Kidney epithelial cell (primary cell): ENCODE data around the gene DST. TPM values are rescaled to one million over a fixed set of nuclear protein-coding genes. Genes with fewer than 3 reads are reported as not detected.

Experiments
- DNase-seq: peaks from one replicate; pipeline ENCODE4 v3.0.0-alpha.2; 2010; ENCODE audit warnings: low read depth
- H3K27me3 ChIP-seq: 2 replicates; pipeline ENCODE4 v1.6.0; 2011; ENCODE audit warnings: low read length; ENCODE audit not compliant: control insufficient read depth, insufficient read depth
- H3K36me3 ChIP-seq: 2 replicates; pipeline ENCODE4 v1.5.1; 2011; ENCODE audit warnings: low read length; ENCODE audit not compliant: control insufficient read depth, insufficient read depth
- H3K4me3 ChIP-seq: 2 replicates; pipeline ENCODE4 v1.5.1; 2011; ENCODE audit warnings: low read depth, mild to moderate bottlenecking, control low read depth, low read length
- total RNA-seq: library from RNA; depleted of rRNA; stranded (reverse); fragments of >200 nt; gene quantifications from 2 replicates; pipeline ENCODE4 v1.2.3, GENCODE V29; 2015
- TF ChIP-seq, protein P1 (sequence below): IDR thresholded peaks from 2 replicates; pipeline ENCODE4 v1.5.1; 2011; ENCODE audit warnings: mild to moderate bottlenecking, moderate library complexity, low read length, control low read depth, inconsistent platforms; ENCODE audit not compliant: insufficient read depth, poor library complexity, severe bottlenecking

DST gene
- total RNA-seq, 1 donor from 2014 or later = 91.3 TPM

GRCh38 chr6:56607111-56607752 lies 35.5 kb downstream of the DST start:
- Histone ChIP-seq H3K36me3 (no peaks in the 10 kb centered on the region), H3K27me3 (no peaks in the 10 kb centered on the region), H3K4me3 (no peak overlapping the region)
- TF ChIP-seq, protein P1, sequence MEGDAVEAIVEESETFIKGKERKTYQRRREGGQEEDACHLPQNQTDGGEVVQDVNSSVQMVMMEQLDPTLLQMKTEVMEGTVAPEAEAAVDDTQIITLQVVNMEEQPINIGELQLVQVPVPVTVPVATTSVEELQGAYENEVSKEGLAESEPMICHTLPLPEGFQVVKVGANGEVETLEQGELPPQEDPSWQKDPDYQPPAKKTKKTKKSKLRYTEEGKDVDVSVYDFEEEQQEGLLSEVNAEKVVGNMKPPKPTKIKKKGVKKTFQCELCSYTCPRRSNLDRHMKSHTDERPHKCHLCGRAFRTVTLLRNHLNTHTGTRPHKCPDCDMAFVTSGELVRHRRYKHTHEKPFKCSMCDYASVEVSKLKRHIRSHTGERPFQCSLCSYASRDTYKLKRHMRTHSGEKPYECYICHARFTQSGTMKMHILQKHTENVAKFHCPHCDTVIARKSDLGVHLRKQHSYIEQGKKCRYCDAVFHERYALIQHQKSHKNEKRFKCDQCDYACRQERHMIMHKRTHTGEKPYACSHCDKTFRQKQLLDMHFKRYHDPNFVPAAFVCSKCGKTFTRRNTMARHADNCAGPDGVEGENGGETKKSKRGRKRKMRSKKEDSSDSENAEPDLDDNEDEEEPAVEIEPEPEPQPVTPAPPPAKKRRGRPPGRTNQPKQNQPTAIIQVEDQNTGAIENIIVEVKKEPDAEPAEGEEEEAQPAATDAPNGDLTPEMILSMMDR = no peak
- no peak for DNase-seq

DNA sequence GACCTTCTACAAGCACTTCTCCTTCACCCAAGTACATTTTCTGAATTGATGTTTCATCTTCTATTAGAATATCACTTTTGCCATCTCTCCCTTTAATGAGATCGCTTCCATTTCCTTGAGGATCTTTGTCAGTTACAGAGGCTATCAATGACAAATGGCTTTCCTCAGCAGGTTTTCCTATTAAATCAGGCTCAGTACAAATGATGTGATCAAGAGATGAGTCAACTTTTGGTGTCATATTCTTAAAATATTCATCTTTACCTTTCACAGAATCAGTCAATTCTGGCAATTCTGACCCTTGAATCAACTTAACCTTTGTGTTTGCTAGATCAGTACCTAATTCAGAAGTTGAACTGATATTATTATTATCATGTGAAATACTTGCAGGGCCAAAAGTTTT lies 37.3 kb downstream of the DST start:
- Histone ChIP-seq H3K4me3 (no peak overlapping the region), H3K27me3 (no peaks in the 10 kb centered on the region), H3K36me3 (no peaks in the 10 kb centered on the region)
- TF ChIP-seq, protein P1 = no peak
- DNase-seq = no peak

- H3K36me3 ChIP-seq = no peaks in the 10 kb centered on the region
Measured at GRCh38 chr6:56604186-56604585, 38.5 kb downstream of the DST start.

DNA sequence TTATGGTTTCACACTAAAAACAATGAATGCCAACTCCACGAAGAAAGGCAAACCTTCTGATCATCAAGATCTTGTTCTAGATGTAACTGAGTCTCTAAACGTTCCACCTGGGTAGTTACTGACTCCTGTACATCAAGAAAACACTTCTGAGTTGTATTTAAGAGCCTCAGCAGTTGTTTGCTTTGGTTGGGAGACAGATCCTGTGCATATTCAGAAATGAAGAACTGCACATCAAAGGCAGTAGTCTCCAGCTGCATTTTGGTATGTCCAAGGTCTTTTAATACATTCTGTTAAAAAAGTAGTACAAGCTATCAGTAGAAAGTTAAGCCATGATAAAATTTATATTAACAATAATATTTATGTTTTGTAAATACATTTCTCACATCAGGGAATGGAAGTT lies 41.3 kb downstream of the DST start:
- DNase-seq = no peak
- Histone ChIP-seq H3K27me3 (no peaks in the 10 kb centered on the region), H3K4me3 (no peak overlapping the region), H3K36me3 (peaks cover 1% of the 10 kb centered on the region)
- TF ChIP-seq, protein P1 = no peak

More at GRCh38 chr6:56604186-56604585, 38.5 kb downstream of the DST start:
- Histone ChIP-seq H3K27me3 (no peaks in the 10 kb centered on the region), H3K4me3 (no peak overlapping the region)
- TF ChIP-seq, protein P1 = no peak
- DNase-seq = no peak

DNA sequence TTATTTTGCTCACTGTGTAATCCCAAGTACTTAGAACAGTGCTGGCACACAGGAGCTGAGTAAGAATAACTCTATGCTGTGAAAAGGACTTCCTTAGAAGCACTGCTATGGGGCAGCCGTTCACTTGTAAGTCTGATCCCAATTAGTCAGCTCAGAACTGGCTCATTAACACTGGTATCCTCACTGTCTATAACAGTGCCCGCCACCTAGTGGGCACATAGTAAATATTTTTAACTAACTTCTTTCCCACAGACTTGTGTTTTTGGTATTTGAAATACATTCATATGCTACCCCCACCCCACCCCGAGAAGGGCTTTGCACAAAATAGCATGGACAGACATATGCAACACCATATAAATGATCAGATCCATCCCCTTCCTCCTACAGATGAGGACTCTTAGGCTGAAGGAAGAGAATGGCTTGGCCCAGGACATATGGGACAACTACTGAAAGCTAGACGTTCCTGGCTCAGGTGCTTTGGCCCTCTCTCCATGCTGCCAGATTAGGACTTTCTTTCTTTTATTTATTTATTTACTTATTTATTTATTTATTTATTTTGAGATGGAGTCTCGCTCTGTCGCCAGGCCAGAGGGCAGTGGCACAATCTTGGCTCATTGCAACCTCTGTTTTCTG lies 47.1 kb downstream of the DST start:
- peaks cover 3% of the 10 kb centered on the region for H3K36me3 ChIP-seq
- peak; percentile 45 for DNase-seq
- no peaks in the 10 kb centered on the region for H3K27me3 ChIP-seq
- H3K4me3 ChIP-seq = no peak overlapping the region
- TF ChIP-seq, protein P1 = peak; percentile 58

DNA sequence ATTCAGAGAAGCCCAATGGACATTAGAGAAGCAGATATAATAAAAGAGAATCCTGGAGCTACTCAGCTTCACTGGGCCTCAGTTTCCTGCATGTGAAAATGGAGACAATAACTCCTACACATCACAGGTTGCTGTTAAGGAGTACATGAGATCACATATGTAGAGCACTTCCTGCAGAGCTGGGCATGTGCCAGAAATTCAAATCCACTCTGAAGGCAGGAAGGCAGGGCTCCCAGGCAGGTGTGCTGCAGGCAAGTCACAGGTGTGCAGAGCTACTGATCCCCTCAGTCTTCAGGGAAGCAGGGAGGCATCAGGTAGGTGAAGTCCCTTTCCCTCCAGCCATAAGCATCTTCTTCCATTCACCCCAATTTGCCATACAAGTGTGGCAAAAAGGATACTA lies 48.0 kb downstream of the DST start:
- H3K36me3 ChIP-seq = peaks cover 3% of the 10 kb centered on the region
- no peak for DNase-seq
- TF ChIP-seq, protein P1 = no peak
- H3K27me3 ChIP-seq = no peaks in the 10 kb centered on the region
- H3K4me3 ChIP-seq = no peak overlapping the region
